Erythroblast (primary cell): Measurements from ENCODE around the gene RBSN.
"Not testable (repeated sequence)": the region's sequence is repeated elsewhere in the genome, so short reads cannot be mapped to it uniquely, and the experiment has no call there.

Experiments
- GATA1 ChIP-seq: IDR thresholded peaks from 2 replicates; pipeline ENCODE4 v1.6.1; 2011; ENCODE audit warnings: low read depth, mild to moderate bottlenecking, control low read depth, low read length, moderate library complexity
- POLR2A ChIP-seq: IDR thresholded peaks from 2 replicates; pipeline ENCODE4 v1.6.1; 2011; ENCODE audit warnings: mild to moderate bottlenecking, low read length

DNA sequence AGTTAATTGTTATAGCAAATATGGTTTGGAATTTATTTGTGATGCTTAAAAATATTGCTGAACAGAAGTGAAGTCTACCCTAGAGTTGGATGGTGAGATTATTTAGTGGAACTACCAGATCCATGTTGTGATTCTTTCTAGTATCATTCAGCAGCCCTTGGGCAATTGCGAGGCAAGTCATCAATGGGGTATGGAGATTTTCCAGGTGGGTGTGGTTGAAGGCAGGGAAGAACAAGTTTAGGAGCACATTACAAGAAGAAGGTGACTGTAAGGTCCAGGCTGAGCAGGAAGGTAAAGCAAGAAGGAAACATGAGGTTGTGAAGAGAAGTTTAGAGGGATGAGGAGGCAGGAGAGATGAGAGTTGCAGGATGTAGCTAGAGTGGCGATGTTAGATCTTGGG is 36.0 kb upstream of the RBSN start:
- not testable (repeated sequence) for TF ChIP-seq POLR2A, GATA1
